ENCODE data around the gene GALNT16. TPM values are rescaled to one million over a fixed set of nuclear protein-coding genes. Genes with fewer than 3 reads are reported as not detected.

Gene GALNT16
- total and polyA plus RNA-seq, 2 of the 8 experiments (the other 6 are each of a cell fraction or from before 2014, with no cell fraction given): 5.4 to 6.3 TPM

- Histone ChIP-seq H2BK12ac (ENCODE audit: low read depth, low read length) (no peak overlapping the region), H2AFZ (ENCODE audit: low read length) (no peak overlapping the region), H3K79me2 (ENCODE audit: control insufficient read depth in 1 of 2, insufficient read depth in 2 of 2, low read length in 2 of 2) (no peaks in the 10 kb centered on the region), H2BK15ac (ENCODE audit: low read length) (no peak overlapping the region), H4K8ac (ENCODE audit: extremely low read depth, insufficient read depth, low read length) (no peak overlapping the region), H2BK120ac (replicated peaks; ENCODE audit: low read depth, low read length) (no peak overlapping the region), H3K9ac (replicated peaks in 1 of 4; ENCODE audit: extremely low read depth in 1 of 4, low read depth in 3 of 4, low read length in 3 of 4) (no peak overlapping the region), H3K4me2 (ENCODE audit: insufficient read depth in 1 of 2, low read depth in 2 of 2, low read length in 2 of 2) (no peak overlapping the region), H3K23me2 (ENCODE audit: low read depth, low read length) (no peaks in the 10 kb centered on the region), H3K9me3 (ENCODE audit: insufficient read depth in 2 of 2, low read depth in 1 of 2, low read length in 1 of 2) (no peaks in the 10 kb centered on the region), H3K27me3 (replicated peaks in 1 of 4; ENCODE audit: control insufficient read depth in 3 of 4, extremely low read depth in 1 of 4, insufficient read depth in 3 of 4, low read length in 3 of 4) (no peaks in the 10 kb centered on the region; a peak in 1 of 7 replicates), H2BK5ac (ENCODE audit: low read depth, low read length) (no peak overlapping the region), H4K5ac (ENCODE audit: insufficient read length, low read depth, low read length) (no peak overlapping the region), H3K79me1 (ENCODE audit: low read depth, low read length) (no peaks in the 10 kb centered on the region), H3K23ac (ENCODE audit: insufficient read length) (no peak overlapping the region), H3K56ac (replicated peaks; ENCODE audit: insufficient read length, low read depth, low read length) (no peak overlapping the region), H4K91ac (replicated peaks; ENCODE audit: insufficient read length, low read length) (no peak overlapping the region), H3K4me3 (ENCODE audit: extremely low read depth in 1 of 4, insufficient read depth in 2 of 4, low read depth in 3 of 4, low read length in 4 of 4) (no peak overlapping the region), H3K27ac (ENCODE audit: low read depth, low read length) (no peak overlapping the region), H3K4ac (replicated peaks; ENCODE audit: insufficient read length, low read depth, low read length) (no peak overlapping the region), H3K18ac (ENCODE audit: extremely low read depth, low read length) (no peak overlapping the region), H2BK20ac (ENCODE audit: low read length) (no peak overlapping the region), H3K36me3 (ENCODE audit: control insufficient read depth in 2 of 4, insufficient read depth in 4 of 4, low read length in 3 of 4) (no peaks in the 10 kb centered on the region), H2AK5ac (ENCODE audit: low read depth, low read length) (no peak overlapping the region), H4K20me1 (replicated peaks in 1 of 2; ENCODE audit: control insufficient read depth in 1 of 2, insufficient read depth in 2 of 2, low read length in 2 of 2) (no peaks in the 10 kb centered on the region), H3K14ac (ENCODE audit: insufficient read length) (no peak overlapping the region), H3K4me1 (replicated peaks in 1 of 4; ENCODE audit: control insufficient read depth in 3 of 4, insufficient read depth in 4 of 4, low read length in 3 of 4) (no peaks in the 10 kb centered on the region)
- CTCF ChIA-PET (ENCODE audit: partially characterized antibody): interaction anchor here (1.6 to 3.3 kb wide), 5 partner anchors 14 to 80 kb away, joined by 5 to 10 read pairs (median 6); no protein-coding TSS in a partner anchor
- POLR2A ChIA-PET (ENCODE audit: partially characterized antibody): no interaction called here
- DNase-seq (ENCODE audit: low read depth in 1 of 2, low spot score in 2 of 2) (no peak), FAIRE-seq (no peak)
- 90% methylated on average over 6 of the region's 6 CpGs; no CpG with 5 or more reads in 1 of the 2 experiments for WGBS, 2 experiments (ENCODE audit: extremely low coverage in 1 of 2, insufficient coverage in 1 of 2, insufficient read length in 1 of 2, insufficient replicate concordance in 2 of 2, low coverage in 1 of 2, low lambda C conversion rate in 2 of 2, missing lambda C conversion rate in 1 of 2)
- TF ChIP-seq, protein P1, sequence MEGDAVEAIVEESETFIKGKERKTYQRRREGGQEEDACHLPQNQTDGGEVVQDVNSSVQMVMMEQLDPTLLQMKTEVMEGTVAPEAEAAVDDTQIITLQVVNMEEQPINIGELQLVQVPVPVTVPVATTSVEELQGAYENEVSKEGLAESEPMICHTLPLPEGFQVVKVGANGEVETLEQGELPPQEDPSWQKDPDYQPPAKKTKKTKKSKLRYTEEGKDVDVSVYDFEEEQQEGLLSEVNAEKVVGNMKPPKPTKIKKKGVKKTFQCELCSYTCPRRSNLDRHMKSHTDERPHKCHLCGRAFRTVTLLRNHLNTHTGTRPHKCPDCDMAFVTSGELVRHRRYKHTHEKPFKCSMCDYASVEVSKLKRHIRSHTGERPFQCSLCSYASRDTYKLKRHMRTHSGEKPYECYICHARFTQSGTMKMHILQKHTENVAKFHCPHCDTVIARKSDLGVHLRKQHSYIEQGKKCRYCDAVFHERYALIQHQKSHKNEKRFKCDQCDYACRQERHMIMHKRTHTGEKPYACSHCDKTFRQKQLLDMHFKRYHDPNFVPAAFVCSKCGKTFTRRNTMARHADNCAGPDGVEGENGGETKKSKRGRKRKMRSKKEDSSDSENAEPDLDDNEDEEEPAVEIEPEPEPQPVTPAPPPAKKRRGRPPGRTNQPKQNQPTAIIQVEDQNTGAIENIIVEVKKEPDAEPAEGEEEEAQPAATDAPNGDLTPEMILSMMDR (IDR thresholded peaks at IDR 0.05; ENCODE audit: control extremely low read depth in 1 of 3, insufficient read depth in 1 of 3, low read depth in 1 of 3, low read length in 3 of 3): no peak
- no peak for TF ChIP-seq SP2 (IDR thresholded peaks at IDR 0.05; ENCODE audit: low read length)
- TF ChIP-seq TCF12 (IDR thresholded peaks at IDR 0.05; ENCODE audit: low read depth, low read length): no peak
- no peak for TF ChIP-seq SUZ12 (IDR thresholded peaks at IDR 0.05; ENCODE audit: low read length)
- TF ChIP-seq POLR2AphosphoS5 (IDR thresholded peaks at IDR 0.05; ENCODE audit: low read depth, low read length): no peak
- TF ChIP-seq ATF2 (IDR thresholded peaks at IDR 0.05; ENCODE audit: low read length): no peak
- no peak for TF ChIP-seq EP300 (IDR thresholded peaks at IDR 0.05; ENCODE audit: borderline replicate concordance in 1 of 2, low read depth in 2 of 2, low read length in 2 of 2)
- TF ChIP-seq SP1 (IDR thresholded peaks at IDR 0.05; ENCODE audit: low read depth, low read length): no peak
- no peak for TF ChIP-seq ATF3 (IDR thresholded peaks at IDR 0.05; ENCODE audit: insufficient read depth, low read depth, low read length)
- no peak for TF ChIP-seq TAF1 (IDR thresholded peaks at IDR 0.05; ENCODE audit: low read depth, low read length)
These were observed 22.5 kb downstream of the GALNT16 start for GRCh38 chr14:69282448-69282847.

Data from H1 (cell line).